Breast epithelium (tissue), 4 donors: ENCODE measurements around the gene IRF2BP2. TPM values are rescaled to one million over a fixed set of nuclear protein-coding genes. Genes with fewer than 3 reads are reported as not detected.

Experiments
- DNase-seq, 2 donors: peaks; one replicate each; pipeline ENCODE4 v3.0.0-alpha.2; 2019; ENCODE audit warnings: low spot score in 2 of 2
- H3K27ac ChIP-seq, 2 donors: fragments of 200-600 bp; sonication (generic) in 1 of 2; one replicate each; pipeline ENCODE4 v1.5.1; 2016 to 2019; ENCODE audit warnings: mild to moderate bottlenecking in 1 of 2
- H3K27me3 ChIP-seq, 2 donors: fragments of 200-600 bp; sonication (generic) in 1 of 2; one replicate each; pipeline versions ENCODE4 v1.5.1 to v1.6.0; 2017 to 2019; ENCODE audit warnings: control low read depth in 1 of 2, mild to moderate bottlenecking in 1 of 2
- H3K36me3 ChIP-seq: fragments of 200-600 bp; one replicate; pipeline ENCODE4 v1.5.1; 2019
- H3K4me1 ChIP-seq, 2 donors: fragments of 200-600 bp; sonication (generic); one replicate each; pipeline ENCODE4 v1.5.1; 2016 to 2019; ENCODE audit warnings: control low read depth in 1 of 2
- H3K4me3 ChIP-seq, 3 donors: fragments of 200-600 bp; sonication (generic); 1 replicate in 2 of 3; 2 replicates in 1 of 3; pipeline ENCODE4 v1.5.1; 2016 to 2019; ENCODE audit warnings: mild to moderate bottlenecking in 3 of 3, moderate library complexity in 2 of 3
- H3K9me3 ChIP-seq, 2 donors: fragments of 200-600 bp; sonication (generic) in 1 of 2; one replicate each; pipeline ENCODE4 v1.5.1; 2016 to 2019; ENCODE audit warnings: control low read depth in 1 of 2
- CTCF ChIP-seq, 3 donors: fragments of 450-650 bp; IDR thresholded peaks; one replicate each; pipeline ENCODE4 v1.5.1; 2016 to 2017; ENCODE audit warnings: antibody characterized with exemption in 3 of 3, mild to moderate bottlenecking in 3 of 3, moderate library complexity in 3 of 3
- POLR2A ChIP-seq: fragments of 450-650 bp; IDR thresholded peaks from one replicate; pipeline ENCODE4 v1.6.1; 2016; ENCODE audit warnings: antibody characterized with exemption, mild to moderate bottlenecking, moderate library complexity
- POLR2AphosphoS5 ChIP-seq, 3 donors: sonication (generic); formaldehyde crosslinking; IDR thresholded peaks; one replicate each; pipeline ENCODE4 v1.6.1; 2017; ENCODE audit warnings: antibody characterized with exemption in 3 of 3
- intact Hi-C: fragments of 100-400 bp; cut with DNase I; formaldehyde crosslinking; loops from one replicate; pipeline ENCODE4 v1.15.1; 2023; ENCODE audit warnings: low total_unique reads
- total RNA-seq, 3 donors: library from RNA; depleted of rRNA; stranded (reverse); fragments of >200 nt; gene quantifications; one replicate each; pipeline ENCODE4 v1.1.0, GENCODE V29; 2016

Gene IRF2BP2
- total RNA-seq, 3 donors from 2014 or later = 60.3 to 108 (median 84.9) TPM

- Histone ChIP-seq H3K27me3 (no peaks in the 10 kb centered on the region), H3K4me1 (no peaks in the 10 kb centered on the region), H3K9me3 (no peaks in the 10 kb centered on the region), H3K36me3 (no peaks in the 10 kb centered on the region), H3K4me3 (no peak overlapping the region), H3K27ac (no peak overlapping the region)
- DNase-seq = no peak
- intact Hi-C loops = no loop called here
- TF ChIP-seq POLR2AphosphoS5 (IDR thresholded peaks at IDR 0.05) = no peak
- TF ChIP-seq CTCF (IDR thresholded peaks at IDR 0.05) = no peak
- no peak for TF ChIP-seq POLR2A
These were observed 24.4 kb upstream of the IRF2BP2 start for GRCh38 chr1:234634387-234634786.

GRCh38 chr1:234633246-234634003 is 23.4 kb upstream of the IRF2BP2 start:
- Histone ChIP-seq H3K4me3 (no peak overlapping the region), H3K9me3 (no peaks in the 10 kb centered on the region), H3K36me3 (no peaks in the 10 kb centered on the region), H3K27ac (no peak overlapping the region), H3K27me3 (no peaks in the 10 kb centered on the region), H3K4me1 (no peaks in the 10 kb centered on the region)
- intact Hi-C loops = no loop called here
- no peak for TF ChIP-seq POLR2A
- TF ChIP-seq POLR2AphosphoS5 (IDR thresholded peaks at IDR 0.05) = no peak
- no peak for TF ChIP-seq CTCF (IDR thresholded peaks at IDR 0.05)
- DNase-seq = no peak

- Histone ChIP-seq H3K36me3 (no peaks in the 10 kb centered on the region), H3K4me1 (no peaks in the 10 kb centered on the region), H3K9me3 (no peaks in the 10 kb centered on the region), H3K4me3 (no peak overlapping the region), H3K27me3 (no peaks in the 10 kb centered on the region), H3K27ac (no peak overlapping the region)
- no peak for DNase-seq
- intact Hi-C loops = no loop called here
- TF ChIP-seq CTCF (IDR thresholded peaks at IDR 0.05) (no peak), POLR2A (no peak), POLR2AphosphoS5 (IDR thresholded peaks at IDR 0.05) (no peak)
These were observed 22.2 kb upstream of the IRF2BP2 start for GRCh38 chr1:234632225-234632624.

- intact Hi-C loops = no loop called here
- Histone ChIP-seq H3K27ac (peak overlapping the region in 1 of 2 donors; percentile 3), H3K36me3 (no peaks in the 10 kb centered on the region), H3K4me3 (no peak overlapping the region), H3K9me3 (no peaks in the 10 kb centered on the region), H3K4me1 (no peaks in the 10 kb centered on the region), H3K27me3 (no peaks in the 10 kb centered on the region)
- no peak for TF ChIP-seq CTCF (IDR thresholded peaks at IDR 0.05)
- no peak for TF ChIP-seq POLR2A
- TF ChIP-seq POLR2AphosphoS5 (IDR thresholded peaks at IDR 0.05) = no peak
- DNase-seq = no peak
These were observed 21.7 kb upstream of the IRF2BP2 start for GRCh38 chr1:234631721-234632125.

GRCh38 chr1:234629026-234629425 is 19.0 kb upstream of the IRF2BP2 start:
- H3K9me3 ChIP-seq = no peaks in the 10 kb centered on the region
- no peaks in the 10 kb centered on the region for H3K27me3 ChIP-seq
- TF ChIP-seq POLR2A (no peak), POLR2AphosphoS5 (IDR thresholded peaks at IDR 0.05) (no peak), CTCF (IDR thresholded peaks at IDR 0.05) (no peak)
- intact Hi-C loops = no loop called here
- no peaks in the 10 kb centered on the region for H3K4me1 ChIP-seq
- H3K27ac ChIP-seq = no peak overlapping the region
- no peaks in the 10 kb centered on the region for H3K36me3 ChIP-seq
- no peak for DNase-seq
- H3K4me3 ChIP-seq = no peak overlapping the region
